Naive thymus-derived CD4-positive, alpha-beta T cell (primary cell): ENCODE measurements around the gene UGT3A1. TPM values are rescaled to one million over a fixed set of nuclear protein-coding genes. Genes with fewer than 3 reads are reported as not detected.
"Not testable (repeated sequence)": the region's sequence is repeated elsewhere in the genome, so short reads cannot be mapped to it uniquely, and the experiment has no call there.

Experiments
- ATAC-seq: fragments of 150-1000 bp; cut with Tn5 transposase; 2 replicates; pipeline ENCODE4 v1.10.0; 2021; ENCODE audit warnings: mild to moderate bottlenecking, moderate library complexity
- CTCF ChIA-PET: fragments of 350-600 bp; sonication (Branson Sonifier 250); formaldehyde crosslinking; loops from one replicate; lab custom pipeline; 2021; ENCODE audit warnings: antibody characterized with exemption; lab: Charles Lee
- POLR2A ChIA-PET: fragments of 350-600 bp; sonication (Branson Sonifier 250); formaldehyde crosslinking; loops from one replicate; lab custom pipeline; 2021; ENCODE audit warnings: antibody characterized with exemption, inconsistent platforms; lab: Charles Lee
- DNase-seq, 9 donors: peaks; one replicate each; pipeline versions ENCODE4 v3.0.0 to v3.0.0-alpha.2; 2020 to 2022; ENCODE audit warnings: mixed read lengths in 1 of 9
- H3K27ac ChIP-seq: one replicate; pipeline ENCODE4 v1.7.0; 2013; ENCODE audit warnings: mild to moderate bottlenecking, low read depth, low read length, moderate library complexity
- H3K27me3 ChIP-seq, 2 donors: one replicate each; pipeline ENCODE4 v1.7.0; 2013; ENCODE audit warnings: low read length in 2 of 2, mild to moderate bottlenecking in 2 of 2, moderate library complexity in 2 of 2; ENCODE audit not compliant: control insufficient read depth in 2 of 2, insufficient read depth in 2 of 2
- H3K36me3 ChIP-seq, 3 experiments: 1 replicate in 2 of 3; 2 replicates in 1 of 3; pipeline ENCODE4 v1.7.0; 2013; ENCODE audit warnings: low read length in 3 of 3, mild to moderate bottlenecking in 3 of 3, moderate library complexity in 1 of 3; ENCODE audit not compliant: insufficient read depth in 3 of 3, control insufficient read depth in 2 of 3
- H3K4me1 ChIP-seq, 2 donors: one replicate each; pipeline ENCODE4 v1.7.0; 2013; ENCODE audit warnings: low read length in 2 of 2, mild to moderate bottlenecking in 2 of 2, moderate library complexity in 1 of 2; ENCODE audit not compliant: control insufficient read depth in 2 of 2, insufficient read depth in 2 of 2
- H3K4me3 ChIP-seq: 2 replicates; pipeline ENCODE4 v1.7.0; 2013; ENCODE audit warnings: mild to moderate bottlenecking, low read length
- H3K9me3 ChIP-seq, 3 experiments: 1 replicate in 2 of 3; 2 replicates in 1 of 3; pipeline ENCODE4 v1.7.0; 2013; ENCODE audit warnings: low read length in 3 of 3; ENCODE audit not compliant: control insufficient read depth in 2 of 3
- H3K27ac Mint-ChIP-seq, 9 donors: one replicate each; pipeline ENCODE4 v1.8.0; 2020 to 2022; ENCODE audit warnings: mixed read lengths in 9 of 9, mild to moderate bottlenecking in 8 of 9, moderate library complexity in 5 of 9, inconsistent platforms in 2 of 9
- H3K27me3 Mint-ChIP-seq, 5 donors: one replicate each; pipeline ENCODE4 v1.8.0; 2021 to 2022; ENCODE audit warnings: mixed read lengths in 5 of 5, mild to moderate bottlenecking in 1 of 5
- H3K36me3 Mint-ChIP-seq, 5 donors: one replicate each; pipeline ENCODE4 v1.8.0; 2020 to 2022; ENCODE audit warnings: mixed read lengths in 5 of 5, mild to moderate bottlenecking in 3 of 5, inconsistent platforms in 1 of 5
- H3K4me1 Mint-ChIP-seq, 7 donors: one replicate each; pipeline ENCODE4 v1.8.0; 2020 to 2022; ENCODE audit warnings: mixed read lengths in 7 of 7, mild to moderate bottlenecking in 3 of 7, inconsistent platforms in 1 of 7
- H3K4me3 Mint-ChIP-seq, 10 donors: one replicate each; pipeline ENCODE4 v1.8.0; 2020 to 2022; ENCODE audit warnings: mild to moderate bottlenecking in 10 of 10, mixed read lengths in 10 of 10, moderate library complexity in 6 of 10, inconsistent platforms in 2 of 10
- H3K9me3 Mint-ChIP-seq, 11 donors: one replicate each; pipeline ENCODE4 v1.8.0; 2020 to 2022; ENCODE audit warnings: mixed read lengths in 11 of 11, mild to moderate bottlenecking in 4 of 11, inconsistent platforms in 1 of 11, moderate library complexity in 1 of 11
- intact Hi-C, 2 donors: fragments of 100-400 bp; cut with micrococcal nuclease; formaldehyde crosslinking; loops; one replicate each; pipeline ENCODE4 v1.15.1; 2023
- polyA plus RNA-seq, 2 donors: library from polyadenylated mRNA; unstranded; fragments of 300-500 nt; fragmentation: Illumina TruSeq; gene quantifications; one replicate each; pipeline ENCODE4 v1.2.3, GENCODE V29; 2021
- total RNA-seq, 6 experiments: library from RNA in 5 of 6; stranded (reverse) in 5 of 6; gene quantifications; 1 replicate in 5 of 6; 2 replicates in 1 of 6; pipeline ENCODE4 v1.2.3 and lab custom pipeline; 2021 to 2026

UGT3A1 gene
- total RNA-seq (not detected), polyA plus RNA-seq (not detected), total RNA-seq (lab: John Stamatoyannopoulos, UW) (not detected)

DNA sequence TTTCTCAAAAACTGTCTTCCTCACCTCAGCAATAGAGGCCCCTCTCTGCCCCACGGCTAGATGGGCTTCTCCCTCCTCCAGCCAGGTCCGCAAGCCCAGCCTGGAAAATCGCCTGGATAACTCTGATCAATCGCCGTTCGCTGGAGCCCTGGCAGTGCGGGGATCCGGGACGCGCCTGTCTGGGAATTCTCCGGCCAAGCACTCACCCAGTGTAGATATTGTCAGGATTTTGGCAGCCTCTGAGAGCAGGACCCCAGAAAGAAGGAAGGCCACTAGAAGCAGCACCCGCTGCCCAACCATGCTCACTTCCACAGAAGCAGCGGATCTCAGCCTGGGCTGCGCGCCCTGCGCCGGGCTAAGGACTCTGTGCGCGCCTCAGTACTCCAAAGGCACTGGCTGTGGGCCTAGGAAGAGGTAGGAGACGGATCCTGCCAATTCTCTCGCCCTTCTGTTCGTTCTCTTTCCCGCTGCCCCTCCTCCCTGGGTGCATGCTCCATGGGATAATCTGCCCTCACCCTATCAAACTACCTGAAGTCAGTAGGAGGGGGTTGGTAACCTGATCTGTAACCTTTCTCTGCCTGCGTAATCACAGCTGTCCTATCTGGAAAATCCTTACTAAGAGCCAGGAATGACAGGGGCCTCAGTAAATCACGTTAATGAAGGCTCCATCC lies at the start of gene UGT3A1:
Gene UGT3A1, minus strand, starts transcription at position 450 of the 671 bp plus-strand sequence. Its CDS starts 150 bp downstream, at position 300.
- Mint-ChIP-seq H3K4me1 (no peaks in the 10 kb centered on the region), H3K36me3 (no peaks in the 10 kb centered on the region), H3K27me3 (peaks cover 19 to 72% (median 31%) of the 10 kb centered on the region in 5 donors), H3K27ac (no peak within 1 kb of the TSS), H3K4me3 (no peak within 1 kb of the TSS), H3K9me3 (peaks cover 0 to 3% (median 0%) of the 10 kb centered on the region in 11 donors)
- intact Hi-C loops, result no loop called here
- Histone ChIP-seq H3K27me3 (no peaks in the 10 kb centered on the region), H3K9me3 (no peaks in the 10 kb centered on the region), H3K27ac (no peak within 1 kb of the TSS), H3K36me3 (no peaks in the 10 kb centered on the region), H3K4me3 (no peak within 1 kb of the TSS), H3K4me1 (no peaks in the 10 kb centered on the region)
- no peak for ATAC-seq
- ChIA-PET POLR2A (no interaction called here), CTCF (no interaction called here)
- no peak for DNase-seq

GRCh38 chr5:36035696-36036095 lies 44.5 kb upstream of the UGT3A1 start:
- Histone ChIP-seq H3K4me1 (no peaks in the 10 kb centered on the region), H3K36me3 (no peaks in the 10 kb centered on the region), H3K27me3 (no peaks in the 10 kb centered on the region), H3K9me3 (no peaks in the 10 kb centered on the region), H3K27ac (no peak overlapping the region), H3K4me3 (no peak overlapping the region)
- ChIA-PET POLR2A (no interaction called here), CTCF (no interaction called here)
- no peaks in the 10 kb centered on the region for H3K9me3 Mint-ChIP-seq
- H3K4me3 Mint-ChIP-seq, result no peak overlapping the region
- DNase-seq, result no peak
- no peaks in the 10 kb centered on the region for H3K36me3 Mint-ChIP-seq
- H3K27ac Mint-ChIP-seq, result no peak overlapping the region
- H3K4me1 Mint-ChIP-seq, result no peaks in the 10 kb centered on the region
- intact Hi-C loops, result no loop called here
- ATAC-seq, result no peak
- peaks cover 0 to 15% (median 6%) of the 10 kb centered on the region in 5 donors for H3K27me3 Mint-ChIP-seq

DNA sequence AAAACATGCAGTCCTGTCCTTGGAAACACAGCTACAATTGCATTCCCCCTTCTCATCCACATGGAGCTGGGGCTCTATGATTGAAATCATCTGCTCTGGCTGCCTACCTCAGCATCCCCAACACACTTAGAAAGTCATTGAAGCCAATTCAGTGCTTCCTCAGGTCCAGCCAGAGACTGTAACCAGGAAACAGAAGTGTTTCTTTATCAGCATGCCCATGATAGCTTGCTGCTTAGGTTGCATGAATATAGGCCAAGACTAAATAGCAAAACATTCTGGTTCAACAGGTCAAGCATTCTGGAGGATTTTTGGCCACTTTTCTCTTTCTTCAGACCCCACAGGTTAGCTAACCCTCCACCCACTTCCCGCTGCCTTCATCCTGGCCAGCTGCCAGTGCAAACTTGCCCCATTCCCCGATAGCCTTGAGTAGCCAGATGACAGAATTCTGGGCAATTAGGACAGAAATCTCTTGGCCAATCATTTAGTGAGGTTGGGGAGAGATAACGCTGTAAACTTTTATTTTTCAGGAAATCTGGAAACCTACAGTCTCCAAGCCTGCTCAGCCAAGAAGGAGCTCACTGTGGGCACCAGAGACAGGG lies 43.4 kb upstream of the UGT3A1 start:
- H3K4me3 ChIP-seq, ATAC-seq, H3K36me3 Mint-ChIP-seq, DNase-seq, H3K4me3 Mint-ChIP-seq, H3K27me3 ChIP-seq, H3K27ac ChIP-seq, H3K27ac Mint-ChIP-seq, intact Hi-C loops, H3K36me3 ChIP-seq, POLR2A ChIA-PET, H3K9me3 ChIP-seq, H3K9me3 Mint-ChIP-seq, CTCF ChIA-PET, H3K4me1 ChIP-seq, H3K4me1 Mint-ChIP-seq: not testable (repeated sequence)
- H3K27me3 Mint-ChIP-seq, result peaks cover 0 to 22% (median 6%) of the 10 kb centered on the region in 5 donors

DNA sequence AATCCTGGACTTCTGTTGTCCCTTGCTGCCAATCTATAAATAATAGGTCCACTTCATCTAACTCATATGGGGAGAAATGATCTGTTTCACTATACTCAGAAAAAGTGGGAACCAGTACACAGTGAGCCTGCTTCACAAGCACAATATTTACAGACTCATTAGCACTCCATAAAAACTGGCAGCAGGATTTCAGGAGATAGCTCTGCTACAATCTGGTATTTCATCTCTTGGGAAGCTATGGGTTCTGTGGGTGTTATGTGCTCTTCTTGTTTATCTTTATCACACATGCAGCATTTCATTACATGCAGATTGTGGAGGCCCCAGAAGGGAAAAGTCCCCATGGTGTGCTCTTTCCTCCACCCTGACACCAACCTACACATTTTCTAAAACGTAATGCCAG lies 42.3 kb upstream of the UGT3A1 start:
- H3K36me3 ChIP-seq, result no peaks in the 10 kb centered on the region
- H3K4me3 ChIP-seq, result no peak overlapping the region
- ChIA-PET POLR2A (no interaction called here), CTCF (no interaction called here)
- no peaks in the 10 kb centered on the region for H3K4me1 Mint-ChIP-seq
- H3K4me3 Mint-ChIP-seq, result no peak overlapping the region
- H3K4me1 ChIP-seq, result no peaks in the 10 kb centered on the region
- H3K27ac Mint-ChIP-seq, result no peak overlapping the region
- H3K9me3 ChIP-seq, result no peaks in the 10 kb centered on the region
- H3K27me3 ChIP-seq, result no peaks in the 10 kb centered on the region
- H3K9me3 Mint-ChIP-seq, result peaks cover 0 to under 1% (median 0%) of the 10 kb centered on the region in 11 donors
- peaks cover 0 to 22% (median 9%) of the 10 kb centered on the region in 5 donors for H3K27me3 Mint-ChIP-seq
- peaks cover 0 to 5% (median 0%) of the 10 kb centered on the region in 5 donors for H3K36me3 Mint-ChIP-seq
- H3K27ac ChIP-seq, result no peak overlapping the region
- DNase-seq (no peak), ATAC-seq (no peak)
- intact Hi-C loops, result no loop called here

- Mint-ChIP-seq H3K27me3 (peaks cover 0 to 22% (median 8%) of the 10 kb centered on the region in 5 donors), H3K9me3 (peaks cover 0 to 5% (median 0%) of the 10 kb centered on the region in 11 donors), H3K36me3 (peaks cover 0 to 5% (median 0%) of the 10 kb centered on the region in 5 donors), H3K4me3 (no peak overlapping the region), H3K4me1 (no peaks in the 10 kb centered on the region), H3K27ac (no peak overlapping the region)
- H3K4me3 ChIP-seq, result no peak overlapping the region
- DNase-seq (no peak), ATAC-seq (no peak)
- H3K36me3 ChIP-seq, result no peaks in the 10 kb centered on the region
- no peak overlapping the region for H3K27ac ChIP-seq
- no peaks in the 10 kb centered on the region for H3K27me3 ChIP-seq
- intact Hi-C loops, result no loop called here
- H3K4me1 ChIP-seq, result no peaks in the 10 kb centered on the region
- CTCF ChIA-PET, result no interaction called here
- POLR2A ChIA-PET, result no interaction called here
- no peaks in the 10 kb centered on the region for H3K9me3 ChIP-seq
These were observed 41.9 kb upstream of the UGT3A1 start for GRCh38 chr5:36033047-36033446.

DNA sequence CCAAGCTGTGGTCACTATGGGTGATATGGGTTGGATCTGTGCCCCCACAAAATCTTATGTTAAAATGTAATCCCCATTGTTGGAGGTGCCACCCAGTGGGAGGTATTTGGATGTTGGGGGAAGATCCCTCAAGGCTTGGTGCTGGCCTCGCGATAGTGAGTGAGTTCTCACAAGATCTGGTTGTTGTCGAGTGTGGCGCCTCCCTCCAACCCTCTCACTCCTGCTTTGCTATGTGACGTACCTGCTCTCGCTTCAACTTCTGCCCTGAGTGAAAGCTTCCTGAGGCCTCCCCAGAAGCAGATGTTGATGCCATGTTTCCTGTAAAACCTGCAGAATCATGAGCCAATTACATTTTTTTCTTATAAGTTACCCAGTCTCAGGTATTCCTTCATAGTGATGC lies 40.0 kb upstream of the UGT3A1 start:
- Histone ChIP-seq H3K4me1 (no peaks in the 10 kb centered on the region), H3K9me3 (no peaks in the 10 kb centered on the region), H3K4me3 (no peak overlapping the region), H3K27me3 (no peaks in the 10 kb centered on the region), H3K27ac (no peak overlapping the region), H3K36me3 (no peaks in the 10 kb centered on the region)
- intact Hi-C loops, result no loop called here
- Mint-ChIP-seq H3K4me3 (no peak overlapping the region), H3K36me3 (peaks cover 0 to 5% (median 0%) of the 10 kb centered on the region in 5 donors), H3K9me3 (peaks cover 0 to 10% (median 0%) of the 10 kb centered on the region in 11 donors), H3K4me1 (no peaks in the 10 kb centered on the region), H3K27me3 (peaks cover 0 to 18% (median 7%) of the 10 kb centered on the region in 5 donors), H3K27ac (no peak overlapping the region)
- ChIA-PET POLR2A (no interaction called here), CTCF (no interaction called here)
- no peak for DNase-seq
- no peak for ATAC-seq

GRCh38 chr5:36029914-36030313 lies 38.7 kb upstream of the UGT3A1 start:
- no peaks in the 10 kb centered on the region for H3K36me3 ChIP-seq
- no peaks in the 10 kb centered on the region for H3K4me1 ChIP-seq
- Mint-ChIP-seq H3K27ac (no peak overlapping the region), H3K4me3 (no peak overlapping the region), H3K4me1 (no peaks in the 10 kb centered on the region), H3K36me3 (peaks cover 0 to 5% (median 0%) of the 10 kb centered on the region in 5 donors), H3K27me3 (peaks cover 0 to 18% (median 7%) of the 10 kb centered on the region in 5 donors), H3K9me3 (peaks cover 0 to 17% (median 2%) of the 10 kb centered on the region in 11 donors)
- POLR2A ChIA-PET, result no interaction called here
- DNase-seq (no peak), ATAC-seq (no peak)
- H3K27me3 ChIP-seq, result no peaks in the 10 kb centered on the region
- CTCF ChIA-PET, result no interaction called here
- no peak overlapping the region for H3K4me3 ChIP-seq
- intact Hi-C loops, result no loop called here
- no peaks in the 10 kb centered on the region for H3K9me3 ChIP-seq
- no peak overlapping the region for H3K27ac ChIP-seq
